Measurements from ENCODE around the gene ZNRF3.

DNA sequence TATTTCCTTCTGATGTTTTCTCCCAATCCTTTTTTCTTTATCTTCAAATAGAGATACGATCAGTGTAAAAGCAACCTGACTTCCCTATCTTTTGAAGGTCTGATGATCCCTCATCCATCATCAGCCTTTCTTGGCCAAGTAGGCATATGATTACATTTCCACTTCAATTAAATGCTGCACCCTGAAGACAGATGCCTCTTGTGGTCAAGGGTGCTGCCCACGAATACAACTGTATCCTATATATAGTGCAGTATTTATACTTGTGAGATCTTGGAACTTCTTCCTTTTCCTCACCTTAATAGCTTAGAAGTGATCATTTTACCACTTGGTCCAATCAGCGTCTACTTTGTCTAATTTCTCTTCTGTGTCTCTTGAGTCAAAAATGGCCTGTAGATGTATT, 9.3 kb upstream of the ZNRF3 start:
- TF ChIP-seq, protein P1, sequence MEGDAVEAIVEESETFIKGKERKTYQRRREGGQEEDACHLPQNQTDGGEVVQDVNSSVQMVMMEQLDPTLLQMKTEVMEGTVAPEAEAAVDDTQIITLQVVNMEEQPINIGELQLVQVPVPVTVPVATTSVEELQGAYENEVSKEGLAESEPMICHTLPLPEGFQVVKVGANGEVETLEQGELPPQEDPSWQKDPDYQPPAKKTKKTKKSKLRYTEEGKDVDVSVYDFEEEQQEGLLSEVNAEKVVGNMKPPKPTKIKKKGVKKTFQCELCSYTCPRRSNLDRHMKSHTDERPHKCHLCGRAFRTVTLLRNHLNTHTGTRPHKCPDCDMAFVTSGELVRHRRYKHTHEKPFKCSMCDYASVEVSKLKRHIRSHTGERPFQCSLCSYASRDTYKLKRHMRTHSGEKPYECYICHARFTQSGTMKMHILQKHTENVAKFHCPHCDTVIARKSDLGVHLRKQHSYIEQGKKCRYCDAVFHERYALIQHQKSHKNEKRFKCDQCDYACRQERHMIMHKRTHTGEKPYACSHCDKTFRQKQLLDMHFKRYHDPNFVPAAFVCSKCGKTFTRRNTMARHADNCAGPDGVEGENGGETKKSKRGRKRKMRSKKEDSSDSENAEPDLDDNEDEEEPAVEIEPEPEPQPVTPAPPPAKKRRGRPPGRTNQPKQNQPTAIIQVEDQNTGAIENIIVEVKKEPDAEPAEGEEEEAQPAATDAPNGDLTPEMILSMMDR (IDR thresholded peaks at IDR 0.05; ENCODE audit: poor library complexity, severe bottlenecking) = no peak
- TF ChIP-seq, protein P2, sequence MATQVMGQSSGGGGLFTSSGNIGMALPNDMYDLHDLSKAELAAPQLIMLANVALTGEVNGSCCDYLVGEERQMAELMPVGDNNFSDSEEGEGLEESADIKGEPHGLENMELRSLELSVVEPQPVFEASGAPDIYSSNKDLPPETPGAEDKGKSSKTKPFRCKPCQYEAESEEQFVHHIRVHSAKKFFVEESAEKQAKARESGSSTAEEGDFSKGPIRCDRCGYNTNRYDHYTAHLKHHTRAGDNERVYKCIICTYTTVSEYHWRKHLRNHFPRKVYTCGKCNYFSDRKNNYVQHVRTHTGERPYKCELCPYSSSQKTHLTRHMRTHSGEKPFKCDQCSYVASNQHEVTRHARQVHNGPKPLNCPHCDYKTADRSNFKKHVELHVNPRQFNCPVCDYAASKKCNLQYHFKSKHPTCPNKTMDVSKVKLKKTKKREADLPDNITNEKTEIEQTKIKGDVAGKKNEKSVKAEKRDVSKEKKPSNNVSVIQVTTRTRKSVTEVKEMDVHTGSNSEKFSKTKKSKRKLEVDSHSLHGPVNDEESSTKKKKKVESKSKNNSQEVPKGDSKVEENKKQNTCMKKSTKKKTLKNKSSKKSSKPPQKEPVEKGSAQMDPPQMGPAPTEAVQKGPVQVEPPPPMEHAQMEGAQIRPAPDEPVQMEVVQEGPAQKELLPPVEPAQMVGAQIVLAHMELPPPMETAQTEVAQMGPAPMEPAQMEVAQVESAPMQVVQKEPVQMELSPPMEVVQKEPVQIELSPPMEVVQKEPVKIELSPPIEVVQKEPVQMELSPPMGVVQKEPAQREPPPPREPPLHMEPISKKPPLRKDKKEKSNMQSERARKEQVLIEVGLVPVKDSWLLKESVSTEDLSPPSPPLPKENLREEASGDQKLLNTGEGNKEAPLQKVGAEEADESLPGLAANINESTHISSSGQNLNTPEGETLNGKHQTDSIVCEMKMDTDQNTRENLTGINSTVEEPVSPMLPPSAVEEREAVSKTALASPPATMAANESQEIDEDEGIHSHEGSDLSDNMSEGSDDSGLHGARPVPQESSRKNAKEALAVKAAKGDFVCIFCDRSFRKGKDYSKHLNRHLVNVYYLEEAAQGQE (IDR thresholded peaks at IDR 0.05; ENCODE audit: borderline replicate concordance) = no peak
- TF ChIP-seq MXI1 (conservative IDR thresholded peaks at IDR 0.05; ENCODE audit: poor library complexity, severe bottlenecking) = no peak
- no peak for TF ChIP-seq EZH2 (IDR thresholded peaks at IDR 0.05; ENCODE audit: borderline replicate concordance, insufficient read depth, low read length, poor library complexity, severe bottlenecking)
- TF ChIP-seq EP300 (conservative IDR thresholded peaks at IDR 0.05; ENCODE audit: poor library complexity, severe bottlenecking) = no peak
- TF ChIP-seq POLR2AphosphoS5 (IDR thresholded peaks at IDR 0.05) = no peak
